Right lobe of liver (tissue), 4 donors: ENCODE measurements around the gene MAST4.

Experiments used
- CTCF ChIP-seq, 4 donors: fragments of 200-600 bp in 3 of 4; fragments of 450-650 bp in 1 of 4; IDR thresholded peaks; one replicate each; pipeline versions ENCODE4 v1.5.1 to v1.8.0; 2016 to 2022; ENCODE audit warnings: antibody characterized with exemption in 4 of 4, mild to moderate bottlenecking in 2 of 4
- POLR2A ChIP-seq: fragments of 450-650 bp; IDR thresholded peaks from one replicate; pipeline ENCODE4 v1.6.1; 2017; ENCODE audit warnings: antibody characterized with exemption, mild to moderate bottlenecking
- donor health status: DM: no; HTN: no; CAD: no.
- donor health status: DM: no; HTN: no; CAD: no.
- donor health status: DM: no; HTN: yes; CAD: no.

DNA sequence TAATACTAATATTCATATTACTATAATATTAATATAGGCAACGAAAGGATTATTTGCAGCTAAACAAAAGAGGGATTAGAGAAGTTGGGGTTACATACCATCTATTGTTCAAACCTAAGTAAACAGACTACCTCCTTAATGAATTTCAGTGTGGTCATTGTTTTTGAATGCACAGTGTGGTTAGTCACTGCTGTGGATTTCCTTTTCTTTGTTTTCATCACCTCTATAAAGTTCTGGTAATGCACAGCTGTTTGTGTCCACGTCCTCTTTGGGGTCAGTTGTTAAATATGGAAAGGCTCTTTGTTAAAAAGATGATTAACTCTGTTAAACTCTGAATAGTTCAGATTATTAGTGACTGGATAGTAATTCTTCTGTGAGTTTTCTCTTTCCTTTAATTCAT, 233.6 kb downstream of the MAST4 start:
- no peak for TF ChIP-seq CTCF (IDR thresholded peaks at IDR 0.05)
- TF ChIP-seq POLR2A, result no peak
